ENCODE data around the gene PSMB1.

DNA sequence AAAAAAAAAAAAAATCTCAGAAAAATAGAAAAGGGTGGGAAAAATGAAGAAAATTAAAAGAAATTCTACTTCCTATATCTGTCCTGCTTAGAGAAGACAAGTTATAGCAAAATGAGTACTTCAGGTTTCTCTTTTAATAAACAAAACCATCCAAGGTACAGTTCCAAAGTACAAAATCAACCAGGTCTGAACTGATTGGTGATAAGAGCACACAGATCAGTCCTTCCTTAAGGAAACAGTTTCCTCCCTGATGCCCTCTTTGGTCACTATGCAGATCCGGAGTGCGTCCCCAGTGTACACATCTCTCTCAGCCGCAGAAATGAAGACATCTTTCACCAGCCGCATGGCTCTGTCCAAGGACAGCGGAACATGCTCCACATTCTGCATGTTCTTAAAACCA lies 18.1 kb downstream of the PSMB1 start:
- TF ChIP-seq, protein P1, sequence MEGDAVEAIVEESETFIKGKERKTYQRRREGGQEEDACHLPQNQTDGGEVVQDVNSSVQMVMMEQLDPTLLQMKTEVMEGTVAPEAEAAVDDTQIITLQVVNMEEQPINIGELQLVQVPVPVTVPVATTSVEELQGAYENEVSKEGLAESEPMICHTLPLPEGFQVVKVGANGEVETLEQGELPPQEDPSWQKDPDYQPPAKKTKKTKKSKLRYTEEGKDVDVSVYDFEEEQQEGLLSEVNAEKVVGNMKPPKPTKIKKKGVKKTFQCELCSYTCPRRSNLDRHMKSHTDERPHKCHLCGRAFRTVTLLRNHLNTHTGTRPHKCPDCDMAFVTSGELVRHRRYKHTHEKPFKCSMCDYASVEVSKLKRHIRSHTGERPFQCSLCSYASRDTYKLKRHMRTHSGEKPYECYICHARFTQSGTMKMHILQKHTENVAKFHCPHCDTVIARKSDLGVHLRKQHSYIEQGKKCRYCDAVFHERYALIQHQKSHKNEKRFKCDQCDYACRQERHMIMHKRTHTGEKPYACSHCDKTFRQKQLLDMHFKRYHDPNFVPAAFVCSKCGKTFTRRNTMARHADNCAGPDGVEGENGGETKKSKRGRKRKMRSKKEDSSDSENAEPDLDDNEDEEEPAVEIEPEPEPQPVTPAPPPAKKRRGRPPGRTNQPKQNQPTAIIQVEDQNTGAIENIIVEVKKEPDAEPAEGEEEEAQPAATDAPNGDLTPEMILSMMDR (IDR thresholded peaks at IDR 0.05 in 4 of 5, conservative IDR thresholded peaks at IDR 0.05 in 1 of 5): no peak
- TF ChIP-seq POLR2A (IDR thresholded peaks at IDR 0.05): no peak
